GM19043 (cell line): ENCODE data around the gene DMAP1.

ENCODE experiments used
- ATAC-seq: cut with Tn5 transposase; IDR thresholded peaks from one replicate; pipeline ENCODE4 v1.9.1; 2021; ENCODE audit warnings: low read depth; ENCODE audit not compliant: unreplicated experiment

DMAP1 gene

DNA sequence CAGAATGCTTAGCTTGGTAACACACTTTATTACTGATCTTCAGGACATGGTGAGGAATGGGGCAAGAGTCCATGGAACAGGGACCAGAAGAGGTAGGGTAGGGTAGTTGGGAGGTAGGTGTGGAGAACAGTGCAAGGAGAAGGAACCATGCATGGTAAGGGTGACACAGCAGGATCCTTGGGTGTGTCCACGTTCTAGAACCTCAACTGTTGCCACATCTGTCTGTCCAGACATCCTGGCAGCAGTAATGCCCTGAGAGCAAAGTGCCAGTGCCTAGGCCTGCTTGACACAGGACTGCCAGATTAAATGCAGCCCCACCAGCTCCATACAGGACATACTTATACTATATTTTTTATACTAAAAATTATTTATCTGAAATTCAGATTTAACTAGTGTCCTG is 13.9 kb downstream of the DMAP1 start:
- no peak for ATAC-seq

DNA sequence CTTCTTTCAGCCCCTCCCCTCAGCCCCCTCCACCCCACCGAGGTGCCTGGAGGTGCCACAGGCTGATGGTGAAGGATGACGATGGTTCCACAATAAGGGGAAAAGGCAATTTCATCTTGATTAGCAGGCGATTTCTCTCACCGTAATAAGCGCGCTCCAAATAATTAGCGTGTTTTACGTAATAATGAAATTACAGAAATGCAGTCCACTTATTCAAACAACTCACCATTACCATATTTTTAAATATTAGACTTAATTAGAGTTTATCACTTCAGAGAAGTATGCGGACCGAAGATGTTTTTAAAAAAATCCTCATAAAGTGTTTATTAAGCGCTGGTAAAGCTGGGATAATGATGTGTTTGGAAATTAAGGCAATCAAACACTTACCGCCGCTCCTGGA is 14.9 kb downstream of the DMAP1 start:
- no peak for ATAC-seq

DNA sequence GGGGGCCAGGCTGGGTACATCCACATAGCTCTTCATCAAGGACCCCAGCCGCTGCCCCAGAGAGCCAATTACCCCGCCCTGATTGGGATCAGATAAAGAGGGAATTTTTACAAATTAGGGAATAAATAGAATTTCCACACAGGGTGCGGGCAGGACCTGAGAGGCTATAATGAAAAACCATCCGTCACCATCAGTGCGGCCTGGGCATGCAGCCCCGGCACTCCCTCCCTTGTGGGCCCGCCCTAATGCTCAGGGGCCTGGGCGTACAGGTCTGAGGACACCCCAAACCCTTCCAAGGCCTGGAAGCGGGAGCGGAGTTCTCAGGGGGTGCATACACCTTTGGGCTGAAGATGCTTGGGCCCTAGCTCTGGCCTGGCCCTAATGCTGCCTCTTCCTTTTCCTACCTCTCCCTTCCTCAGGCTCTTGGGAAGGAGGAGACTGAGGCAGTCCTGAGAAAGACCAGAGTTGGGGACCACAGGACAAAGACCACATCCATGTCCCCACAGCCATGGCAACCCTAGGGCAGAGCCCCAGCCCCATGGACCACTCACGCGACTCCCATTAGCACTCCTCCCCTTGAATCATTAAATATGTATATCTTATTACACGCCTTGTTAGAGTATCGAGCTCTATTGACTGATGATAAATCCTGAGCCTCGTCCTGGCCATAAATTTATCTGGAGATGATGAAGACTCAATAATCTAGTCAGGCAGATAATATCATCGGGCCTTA is 16.3 kb downstream of the DMAP1 start:
- ATAC-seq = no peak

DNA sequence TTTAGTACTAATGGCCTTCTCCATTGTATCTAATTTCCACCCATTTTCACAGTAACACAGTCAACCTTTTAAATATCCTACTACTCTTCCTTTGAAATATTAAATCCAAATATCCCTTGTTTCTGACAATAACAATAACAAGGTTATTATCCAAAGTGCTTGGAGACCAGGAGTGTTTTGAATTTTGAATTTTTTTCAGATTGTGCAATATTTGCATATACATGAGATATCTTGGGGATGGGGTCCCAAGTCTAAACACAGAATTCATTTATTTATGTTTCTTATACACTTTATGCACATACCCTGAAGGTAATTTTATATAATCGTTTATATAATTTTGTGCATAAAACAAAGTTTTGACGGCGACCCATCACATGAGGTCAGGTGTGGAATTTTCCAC is 17.5 kb downstream of the DMAP1 start:
- no peak for ATAC-seq

DNA sequence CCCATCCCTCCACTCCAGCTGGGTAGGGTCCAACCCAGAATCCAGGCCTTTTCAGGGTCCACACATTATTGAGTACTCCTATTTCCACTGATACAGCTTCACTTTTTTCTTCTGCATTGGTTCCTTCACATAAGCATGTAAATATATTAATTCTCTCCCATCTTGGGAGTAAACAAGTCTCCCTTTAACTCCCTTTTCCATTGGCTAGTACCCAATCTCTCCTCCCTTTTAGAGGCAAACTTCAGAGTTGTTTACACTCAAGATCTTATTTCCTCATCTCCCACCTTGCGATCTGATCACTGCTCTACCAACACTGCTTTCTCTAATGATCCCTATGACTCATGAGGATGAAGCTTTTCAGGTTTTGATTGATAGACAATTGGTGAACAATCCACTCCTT is 20.3 kb downstream of the DMAP1 start:
- ATAC-seq = no peak

DNA sequence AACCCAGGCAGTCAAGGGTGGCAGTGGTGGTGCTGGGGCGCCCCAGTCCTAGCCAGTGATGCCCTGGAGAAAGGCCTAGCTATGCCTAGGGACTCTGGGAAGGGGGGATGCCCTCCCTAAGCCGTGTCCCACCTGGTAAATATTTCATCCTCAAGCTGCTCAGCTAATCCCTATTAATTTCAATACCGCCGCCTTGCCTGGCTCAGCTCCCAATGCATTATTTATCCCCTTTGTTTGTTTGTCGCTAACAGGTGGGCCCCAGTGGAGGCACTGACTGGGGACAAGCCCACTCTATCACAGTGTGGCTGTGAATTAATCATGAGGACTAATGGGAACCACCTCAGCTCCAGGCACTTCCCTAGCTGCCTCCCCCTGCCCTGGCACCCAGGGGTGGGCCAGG is 22.5 kb downstream of the DMAP1 start:
- ATAC-seq = no peak

DNA sequence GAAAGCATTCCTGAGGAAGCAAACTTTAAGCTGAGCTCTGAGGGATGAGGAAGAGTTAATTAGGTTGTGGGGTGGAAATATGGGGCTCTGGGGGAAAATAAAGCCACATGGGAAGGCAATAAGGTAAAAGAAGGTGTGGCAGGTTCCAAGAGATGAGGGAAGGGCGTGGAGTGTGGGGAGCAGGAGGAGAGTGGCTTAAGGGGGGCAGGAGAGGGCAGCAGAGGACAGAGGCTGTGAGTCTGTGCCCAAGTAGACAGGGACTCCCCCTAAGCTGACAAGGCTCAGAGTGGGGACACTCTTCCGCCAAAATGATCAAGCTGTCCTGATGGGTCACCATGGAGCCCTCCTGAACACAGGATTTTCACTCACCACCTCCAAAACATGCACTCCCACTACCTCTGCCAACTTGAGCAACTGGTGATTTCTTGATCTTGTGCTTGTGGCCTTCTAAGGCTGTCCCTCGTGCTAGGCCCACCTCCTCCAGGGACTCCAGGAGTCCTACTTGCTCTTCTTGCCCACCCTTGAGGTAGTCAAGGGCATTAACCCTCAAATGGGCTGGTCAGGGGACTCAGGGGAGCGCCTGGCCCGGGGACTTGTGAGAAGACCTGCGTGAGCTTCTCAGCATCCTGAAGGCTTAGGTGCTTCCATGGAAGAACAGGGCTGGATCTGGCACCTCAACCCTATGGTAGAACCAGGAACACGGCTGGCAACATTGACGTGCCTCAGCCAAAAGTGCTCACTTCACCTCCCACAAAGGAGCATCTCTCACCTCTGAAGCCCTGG is 23.4 kb downstream of the DMAP1 start:
- no peak for ATAC-seq

DNA sequence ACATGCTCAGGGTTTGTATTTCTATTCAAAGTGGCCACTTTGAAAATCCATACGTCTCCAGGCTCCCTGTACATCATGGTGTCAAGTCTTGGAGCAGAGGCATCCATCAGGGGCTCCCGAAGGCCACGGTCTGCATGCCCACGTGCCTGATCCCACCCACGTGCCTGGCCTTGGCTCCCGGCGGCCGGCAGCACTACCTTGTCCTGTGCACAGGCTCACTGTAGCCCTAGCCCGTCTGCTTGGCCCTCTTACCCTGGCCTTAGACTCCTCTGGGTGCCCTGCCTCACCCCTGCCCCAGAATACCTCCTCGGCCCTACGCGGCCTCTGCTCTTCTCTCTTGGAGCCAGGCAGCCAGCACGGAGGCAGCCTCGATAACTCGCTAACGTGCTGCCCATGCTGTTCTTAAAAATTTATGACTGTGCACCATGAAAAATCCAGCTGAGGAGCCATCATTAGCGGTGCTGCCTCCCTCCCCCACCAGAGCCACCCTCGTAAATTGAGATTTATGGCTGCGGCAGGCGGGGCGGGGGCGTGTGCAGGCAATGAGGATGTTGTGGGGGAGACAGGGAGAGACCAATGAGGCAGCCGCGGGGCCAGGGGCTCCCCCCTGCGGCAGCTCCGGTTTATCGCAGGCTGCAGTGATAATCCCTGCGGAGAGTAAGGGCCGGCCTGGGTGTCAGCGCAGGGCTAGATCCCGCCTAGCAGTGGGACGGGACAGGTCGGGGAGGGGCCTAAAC is 24.6 kb downstream of the DMAP1 start:
- ATAC-seq = no peak

GRCh38 chr1:44238660-44239059 is 25.4 kb downstream of the DMAP1 start:
- ATAC-seq = no peak

- no peak for ATAC-seq
Measured at GRCh38 chr1:44239331-44239960, 26.2 kb downstream of the DMAP1 start.

DNA sequence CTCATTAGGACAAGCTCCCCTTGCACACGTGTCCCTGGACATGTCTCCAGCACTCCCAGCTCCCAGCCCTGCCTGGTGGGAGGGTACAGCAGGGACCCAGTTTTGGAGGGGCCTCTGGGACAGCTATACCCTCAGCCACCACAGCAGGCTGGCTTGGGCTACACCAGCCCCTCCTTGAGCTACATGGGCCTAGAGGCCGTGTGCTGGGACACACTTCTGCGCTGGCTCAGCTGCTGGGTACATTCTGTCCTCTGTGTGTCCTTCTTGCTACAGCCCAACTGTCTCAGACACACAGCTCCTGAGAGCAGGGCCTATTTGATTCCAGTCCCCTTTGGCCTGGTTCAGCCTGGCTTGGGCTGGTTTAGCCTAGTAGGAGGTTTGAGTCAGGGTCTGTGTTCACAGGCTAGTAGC is 26.7 kb downstream of the DMAP1 start:
- no peak for ATAC-seq

- no peak for ATAC-seq
Measured at GRCh38 chr1:44240802-44241671, 27.8 kb downstream of the DMAP1 start.

GRCh38 chr1:44242746-44243145 is 29.5 kb downstream of the DMAP1 start:
- no peak for ATAC-seq

- ATAC-seq = no peak
Measured at GRCh38 chr1:44243782-44244495, 30.7 kb downstream of the DMAP1 start.

- ATAC-seq = no peak
Measured at GRCh38 chr1:44244986-44245385, 31.7 kb downstream of the DMAP1 start.

- ATAC-seq = no peak
Measured at GRCh38 chr1:44246806-44247205, 33.5 kb downstream of the DMAP1 start.

DNA sequence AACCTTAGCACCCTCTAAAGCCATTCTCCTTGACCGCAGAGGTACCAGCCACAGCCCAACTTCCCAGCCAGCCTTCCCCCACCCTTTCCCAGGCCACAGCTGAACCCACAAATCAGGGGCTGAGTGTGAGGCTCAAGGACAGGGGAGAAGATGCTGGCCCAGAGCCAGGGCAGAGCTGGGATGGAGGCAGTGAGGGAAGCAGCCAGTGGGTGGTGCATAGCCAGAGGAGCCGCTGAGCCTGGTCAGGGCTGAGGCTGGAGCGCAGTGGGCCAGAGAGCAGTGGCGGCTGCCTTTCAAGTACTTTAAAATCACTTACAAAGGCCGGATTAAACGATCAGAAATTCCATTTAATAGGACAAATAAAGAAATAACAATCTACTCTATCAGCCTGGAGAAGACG is 36.3 kb downstream of the DMAP1 start:
- ATAC-seq = no peak

- no peak for ATAC-seq
Measured at GRCh38 chr1:44250068-44250781, 37.0 kb downstream of the DMAP1 start.

GRCh38 chr1:44251486-44251885 is 38.2 kb downstream of the DMAP1 start:
- no peak for ATAC-seq
